K562 (cell line): ENCODE data around the gene SETD5. TPM values are rescaled to one million over a fixed set of nuclear protein-coding genes. Genes with fewer than 3 reads are reported as not detected.
A peak's percentile ranks its signal among the peaks of the same experiment; 100 is the strongest.

Experiments used
- ATAC-seq: fragments of 200-7000 bp; cut with Tn5 transposase; 3 replicates; pipeline ENCODE4 v1.9.1; 2020; ENCODE audit warnings: moderate library complexity
- BruUV-seq: library from RNA; stranded (reverse); fragments of 400-500 nt; replicated peaks from 2 replicates; lab custom pipeline; 2021; lab: Mats Ljungman, UMichigan
- CTCF ChIA-PET: fragments of 300-600 bp; formaldehyde crosslinking; extraction: SDS; loops from one replicate; lab custom pipeline; 2021; ENCODE audit warnings: low intra/inter-chr PET ratio; lab: Yijun Ruan, JAX
- POLR2A ChIA-PET: fragments of 300-600, 350-650 bp; sonication (Branson Sonifier 250); formaldehyde crosslinking; extraction: SDS; loops from one replicate; lab custom pipeline; 2021; ENCODE audit warnings: antibody characterized with exemption, inconsistent platforms; lab: Yijun Ruan, JAX
- DNase-seq, 4 experiments: peaks; one replicate each; pipeline versions ENCODE4 v3.0.0 to v3.0.0-alpha.2; 2011 to 2018; ENCODE audit warnings: low spot score in 3 of 4, mixed read lengths in 3 of 4; ENCODE audit errors: extremely low read depth in 1 of 4
- FAIRE-seq: peaks from 2 replicates; lab custom pipeline; 2011; peaks lifted over from hg19 to GRCh38; lab: Jason Lieb, UNC
- H2AFZ ChIP-seq: 2 replicates; pipeline ENCODE4 v1.6.0; 2011; ENCODE audit warnings: low read depth, low read length, control low read depth, inconsistent platforms
- H3K27ac ChIP-seq: fragments of 200-600 bp; 3 replicates; pipeline ENCODE4 v1.8.0; 2011; ENCODE audit warnings: low read depth, mild to moderate bottlenecking, control low read depth, inconsistent platforms, low read length, moderate library complexity, mixed read lengths; ENCODE audit errors: extremely low read depth
- H3K27me3 ChIP-seq, 2 experiments: fragments of 300-600 bp in 1 of 2; 2 replicates in 1 of 2; 3 replicates in 1 of 2; pipeline versions ENCODE4 v1.6.0 to v1.8.0; 2011; ENCODE audit warnings: inconsistent platforms in 2 of 2, low read length in 2 of 2, mild to moderate bottlenecking in 1 of 2, mixed read lengths in 1 of 2, moderate library complexity in 1 of 2; ENCODE audit not compliant: control insufficient read depth in 2 of 2, insufficient read depth in 2 of 2
- H3K36me3 ChIP-seq: fragments of 300-600 bp; 3 replicates; pipeline ENCODE4 v1.8.0; 2011; ENCODE audit warnings: mild to moderate bottlenecking, low read length, inconsistent platforms; ENCODE audit not compliant: control insufficient read depth, insufficient read depth
- H3K4me1 ChIP-seq, 2 experiments: fragments of 200-600 bp in 1 of 2; replicated peaks in 1 of 2; 2 replicates in 1 of 2; 3 replicates in 1 of 2; pipeline versions ENCODE4 v1.5.1 to v1.8.0; 2011; ENCODE audit warnings: inconsistent platforms in 2 of 2, low read length in 2 of 2, mild to moderate bottlenecking in 1 of 2, mixed read lengths in 1 of 2, moderate library complexity in 1 of 2; ENCODE audit not compliant: control insufficient read depth in 2 of 2, insufficient read depth in 2 of 2
- H3K4me2 ChIP-seq: 2 replicates; pipeline ENCODE4 v1.6.1; 2011; ENCODE audit warnings: low read length, control low read depth, inconsistent platforms, mixed read lengths; ENCODE audit not compliant: insufficient read depth
- H3K4me3 ChIP-seq: fragments of 200-600 bp; sonication (generic), shearing (Covaris generic); 2 replicates; pipeline ENCODE4 v1.5.1; 2016; ENCODE audit warnings: control low read depth, inconsistent platforms
- H3K79me2 ChIP-seq: fragments of 200-600 bp; 3 replicates; pipeline ENCODE4 v1.8.0; 2011; ENCODE audit warnings: low read length, inconsistent platforms; ENCODE audit not compliant: control insufficient read depth, insufficient read depth
- H3K9ac ChIP-seq, 2 experiments: 2 replicates each; pipeline versions ENCODE4 v1.6.0 to v1.6.1; 2011; ENCODE audit warnings: low read depth in 2 of 2, low read length in 2 of 2, control low read depth in 1 of 2, inconsistent platforms in 1 of 2, mild to moderate bottlenecking in 1 of 2, mixed read lengths in 1 of 2; ENCODE audit not compliant: insufficient read depth in 1 of 2
- H3K9me1 ChIP-seq: one replicate; pipeline ENCODE4 v1.6.0; 2011; ENCODE audit warnings: inconsistent platforms, mild to moderate bottlenecking, low read length, moderate library complexity; ENCODE audit not compliant: control insufficient read depth, insufficient read depth
- H3K9me3 ChIP-seq: replicated peaks from 2 replicates; pipeline ENCODE4 v1.5.1; 2011; ENCODE audit warnings: low read depth, low read length, inconsistent platforms; ENCODE audit not compliant: control insufficient read depth, insufficient read depth
- H4K20me1 ChIP-seq: replicated peaks from 2 replicates; pipeline ENCODE4 v1.6.1; 2011; ENCODE audit warnings: low read length, inconsistent platforms, mixed read lengths; ENCODE audit not compliant: control insufficient read depth, insufficient read depth
- BRD9 ChIP-seq: fragments of 450-650 bp; IDR thresholded peaks from 2 replicates; pipeline ENCODE4 v1.6.1; 2018; ENCODE audit warnings: low read depth; ENCODE audit not compliant: partially characterized antibody
- ELF2 ChIP-seq: fragments of 250-450 bp; sonication (Bioruptor Pico); IDR thresholded peaks from 2 replicates; pipeline ENCODE4 v1.5.0; 2021; ENCODE audit warnings: mild to moderate bottlenecking
- GATAD2A ChIP-seq: fragments of 450-650 bp; IDR thresholded peaks from 2 replicates; pipeline ENCODE4 v1.6.1; 2017
- KLF1 ChIP-seq: fragments of 450-650 bp; IDR thresholded peaks from 2 replicates; pipeline ENCODE4 v1.6.1; 2016; ENCODE audit warnings: missing genetic modification characterization, missing compliant biosample characterization
- MCM2 ChIP-seq: fragments of 450-650 bp; IDR thresholded peaks from 2 replicates; pipeline ENCODE4 v1.6.1; 2017; ENCODE audit warnings: low read depth, mild to moderate bottlenecking
- MYNN ChIP-seq, 2 experiments: sonication (generic); formaldehyde crosslinking in 1 of 2; IDR thresholded peaks; 2 replicates each; pipeline versions ENCODE4 v1.5.0 to v1.6.1; 2016 to 2020; ENCODE audit warnings: antibody characterized with exemption in 1 of 2, missing genetic modification reagents in 1 of 2
- OTX1 ChIP-seq: fragments of 450-650 bp; formaldehyde crosslinking; IDR thresholded peaks from 2 replicates; pipeline ENCODE4 v1.4.0; 2022; ENCODE audit warnings: mild to moderate bottlenecking
- PHF20 ChIP-seq: fragments of 450-650 bp; IDR thresholded peaks from 2 replicates; pipeline ENCODE4 v1.6.1; 2018; ENCODE audit not compliant: partially characterized antibody
- POLR2AphosphoS2 ChIP-seq: IDR thresholded peaks from 2 replicates; pipeline ENCODE4 v1.6.1; 2012; ENCODE audit warnings: low read length, improper control_type of control experiment
- POLR2G ChIP-seq: fragments of 200-400 bp; formaldehyde crosslinking; IDR thresholded peaks from 2 replicates; pipeline ENCODE4 v1.6.1; 2017; ENCODE audit warnings: low read depth, mild to moderate bottlenecking, antibody characterized with exemption, low read length, moderate library complexity
- POLR2H ChIP-seq: IDR thresholded peaks from 2 replicates; pipeline ENCODE4 v1.6.1; 2016; ENCODE audit warnings: missing genetic modification characterization, low read depth, mild to moderate bottlenecking, control low read depth, missing compliant biosample characterization, moderate library complexity
- RBFOX2 ChIP-seq: fragments of 200-400 bp; formaldehyde crosslinking; IDR thresholded peaks from 2 replicates; pipeline ENCODE4 v1.6.1; 2017; ENCODE audit warnings: low read depth, mild to moderate bottlenecking, low read length, moderate library complexity
- TBP ChIP-seq: optimal IDR thresholded peaks from 2 replicates; pipeline ENCODE3; 2011; ENCODE audit warnings: low read depth, low read length, improper control_type of control experiment
- ZBTB8A ChIP-seq: fragments of 450-650 bp; IDR thresholded peaks from 2 replicates; pipeline ENCODE4 v1.6.1; 2018; ENCODE audit warnings: mild to moderate bottlenecking, moderate library complexity; ENCODE audit not compliant: partially characterized antibody
- WGBS: fragments of 100-300 bp; shearing (Covaris generic); methylation state at CpG from one replicate; pipeline ENCODE4 v1.1.6; 2016; ENCODE audit warnings: low coverage, mixed read lengths; ENCODE audit not compliant: insufficient coverage; ENCODE audit errors: missing lambda C conversion rate; 5-methylcytosine and 5-hydroxymethylcytosine counted together
- in situ Hi-C: fragments of 300-500 bp; cut with MboI; formaldehyde crosslinking; loops from 4 replicates; pipeline ENCODE4 v1.15.0; 2018; ENCODE audit warnings: inconsistent platforms, mixed read lengths
- intact Hi-C: fragments of 100-400 bp; cut with micrococcal nuclease; formaldehyde crosslinking; loops from 2 replicates; pipeline ENCODE4 v1.14.2; 2022
- polyA plus RNA-seq, 8 experiments: library from polyadenylated mRNA; depleted of rRNA in 4 of 8; stranded (reverse) in 5 of 8; unstranded in 3 of 8; fragments of >200 nt; fragmentation: Nextera tagmentation in 2 of 8; fragmentation: Illumina TruSeq in 1 of 8; extraction: Ambion mirVana in 2 of 8; extraction: Trizol in 1 of 8; gene quantifications; 2 replicates each; pipeline versions ENCODE4 v1.2.1 to v1.2.3, GENCODE V29; 2011 to 2014; ENCODE audit warnings: inconsistent platforms in 1 of 8, missing spikeins in 1 of 8
- total RNA-seq, 7 experiments: library from RNA; depleted of rRNA in 6 of 7; stranded (reverse); fragments of >200 nt in 6 of 7; fragmentation: Illumina TruSeq in 2 of 7; extraction: Trizol in 2 of 7; gene quantifications; 2 replicates each; pipeline versions ENCODE4 v1.2.1 to v1.2.3, GENCODE V29; 2011 to 2021; ENCODE audit warnings: low replicate concordance in 1 of 7
- TF ChIP-seq, protein P1 (sequence below): fragments of 250-450 bp; sonication (Bioruptor Pico); IDR thresholded peaks from 2 replicates; pipeline ENCODE4 v1.5.1; 2021; ENCODE audit warnings: mild to moderate bottlenecking
- TF ChIP-seq, protein P2 (sequence below): fragments of 250-450 bp; sonication (Bioruptor Pico); IDR thresholded peaks from 2 replicates; pipeline ENCODE4 v1.4.0; 2020; ENCODE audit warnings: mild to moderate bottlenecking, moderate library complexity
- TF ChIP-seq, protein P3 (sequence below): fragments of 450-650 bp; IDR thresholded peaks from 2 replicates; pipeline ENCODE4 v1.6.1; 2016; ENCODE audit warnings: missing biosample characterization, missing genetic modification characterization
- TF ChIP-seq, protein P4 (sequence below): fragments of 250-450 bp; sonication (Bioruptor Pico); IDR thresholded peaks from 2 replicates; pipeline ENCODE4 v1.6.1; 2021; ENCODE audit warnings: mild to moderate bottlenecking

The SETD5 gene
- total and polyA plus RNA-seq, 9 of the 15 experiments (the other 6 are each of a cell fraction or from before 2014, with no cell fraction given): 20.8 to 135 (median 87.2) TPM

- FAIRE-seq (no peak), ATAC-seq (peak; percentile 17), DNase-seq (no peak)
- Histone ChIP-seq H2AFZ (no peak overlapping the region), H3K27me3 (no peaks in the 10 kb centered on the region), H3K9me1 (no peaks in the 10 kb centered on the region), H3K4me2 (no peak overlapping the region), H4K20me1 (no peaks in the 10 kb centered on the region; the same call in 1 of the 2 replicates), H3K79me2 (peaks cover 43% of the 10 kb centered on the region), H3K4me3 (no peak overlapping the region), H3K36me3 (peaks cover 97% of the 10 kb centered on the region), H3K27ac (peak overlapping the region; percentile 27; the same call in 2 of the 3 replicates), H3K9me3 (no peaks in the 10 kb centered on the region), H3K9ac (no peak overlapping the region), H3K4me1 (no peaks in the 10 kb centered on the region)
- WGBS: 89% methylated on average over 2 of the region's 2 CpGs
- in situ Hi-C loops (no loop called here), intact Hi-C loops (loop anchor here (5.0 kb wide), 1 partner anchor 35 kb away; no protein-coding TSS in a partner anchor)
- ChIA-PET POLR2A (interaction anchor here (1.5 to 1.8 kb wide), 2 partner anchors 10 to 15 kb away, joined by 3 to 12 read pairs; partner anchors contain the start of gene SETD5), CTCF (no interaction called here)
- no TSS peak for BruUV-seq
- TF ChIP-seq, protein P1, sequence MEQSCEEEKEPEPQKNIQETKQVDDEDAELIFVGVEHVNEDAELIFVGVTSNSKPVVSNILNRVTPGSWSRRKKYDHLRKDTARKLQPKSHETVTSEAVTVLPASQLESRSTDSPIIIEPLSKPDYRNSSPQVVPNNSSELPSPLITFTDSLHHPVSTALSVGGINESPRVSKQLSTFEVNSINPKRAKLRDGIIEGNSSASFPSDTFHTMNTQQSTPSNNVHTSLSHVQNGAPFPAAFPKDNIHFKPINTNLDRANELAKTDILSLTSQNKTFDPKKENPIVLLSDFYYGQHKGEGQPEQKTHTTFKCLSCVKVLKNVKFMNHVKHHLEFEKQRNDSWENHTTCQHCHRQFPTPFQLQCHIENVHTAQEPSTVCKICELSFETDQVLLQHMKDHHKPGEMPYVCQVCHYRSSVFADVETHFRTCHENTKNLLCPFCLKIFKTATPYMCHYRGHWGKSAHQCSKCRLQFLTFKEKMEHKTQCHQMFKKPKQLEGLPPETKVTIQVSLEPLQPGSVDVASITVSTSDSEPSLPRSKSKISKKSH (CRISPR knock-in tag): 0 out of 2 replicates have a peak, but pooled peaks have one; percentile 41
- TF ChIP-seq, protein P2, sequence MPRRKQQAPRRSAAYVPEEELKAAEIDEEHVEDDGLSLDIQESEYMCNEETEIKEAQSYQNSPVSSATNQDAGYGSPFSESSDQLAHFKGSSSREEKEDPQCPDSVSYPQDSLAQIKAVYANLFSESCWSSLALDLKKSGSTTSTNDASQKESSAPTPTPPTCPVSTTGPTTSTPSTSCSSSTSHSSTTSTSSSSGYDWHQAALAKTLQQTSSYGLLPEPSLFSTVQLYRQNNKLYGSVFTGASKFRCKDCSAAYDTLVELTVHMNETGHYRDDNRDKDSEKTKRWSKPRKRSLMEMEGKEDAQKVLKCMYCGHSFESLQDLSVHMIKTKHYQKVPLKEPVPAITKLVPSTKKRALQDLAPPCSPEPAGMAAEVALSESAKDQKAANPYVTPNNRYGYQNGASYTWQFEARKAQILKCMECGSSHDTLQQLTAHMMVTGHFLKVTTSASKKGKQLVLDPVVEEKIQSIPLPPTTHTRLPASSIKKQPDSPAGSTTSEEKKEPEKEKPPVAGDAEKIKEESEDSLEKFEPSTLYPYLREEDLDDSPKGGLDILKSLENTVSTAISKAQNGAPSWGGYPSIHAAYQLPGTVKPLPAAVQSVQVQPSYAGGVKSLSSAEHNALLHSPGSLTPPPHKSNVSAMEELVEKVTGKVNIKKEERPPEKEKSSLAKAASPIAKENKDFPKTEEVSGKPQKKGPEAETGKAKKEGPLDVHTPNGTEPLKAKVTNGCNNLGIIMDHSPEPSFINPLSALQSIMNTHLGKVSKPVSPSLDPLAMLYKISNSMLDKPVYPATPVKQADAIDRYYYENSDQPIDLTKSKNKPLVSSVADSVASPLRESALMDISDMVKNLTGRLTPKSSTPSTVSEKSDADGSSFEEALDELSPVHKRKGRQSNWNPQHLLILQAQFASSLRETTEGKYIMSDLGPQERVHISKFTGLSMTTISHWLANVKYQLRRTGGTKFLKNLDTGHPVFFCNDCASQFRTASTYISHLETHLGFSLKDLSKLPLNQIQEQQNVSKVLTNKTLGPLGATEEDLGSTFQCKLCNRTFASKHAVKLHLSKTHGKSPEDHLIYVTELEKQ (CRISPR knock-in tag): no peak
- TF ChIP-seq POLR2AphosphoS2 (peak; percentile 29; the same call in 1 of the 2 replicates), ZBTB8A (no peak), ELF2 (no peak), BRD9 (no peak), OTX1 (CRISPR knock-in tag) (no peak), PHF20 (no peak), MYNN (IDR thresholded peaks at IDR 0.05) (peak; percentile 42; the same call in 1 of the 2 replicates), MYNN (CRISPR knock-in tag; IDR thresholded peaks at IDR 0.05) (no peak), TBP (no peak), KLF1 (tag) (no peak), GATAD2A (no peak), RBFOX2 (0 out of 2 replicates have a peak, but pooled peaks have one; percentile 45), MCM2 (no peak), POLR2G (peak; percentile 64), POLR2H (peak; percentile 25; the same call in 1 of the 2 replicates)
- TF ChIP-seq, protein P3, sequence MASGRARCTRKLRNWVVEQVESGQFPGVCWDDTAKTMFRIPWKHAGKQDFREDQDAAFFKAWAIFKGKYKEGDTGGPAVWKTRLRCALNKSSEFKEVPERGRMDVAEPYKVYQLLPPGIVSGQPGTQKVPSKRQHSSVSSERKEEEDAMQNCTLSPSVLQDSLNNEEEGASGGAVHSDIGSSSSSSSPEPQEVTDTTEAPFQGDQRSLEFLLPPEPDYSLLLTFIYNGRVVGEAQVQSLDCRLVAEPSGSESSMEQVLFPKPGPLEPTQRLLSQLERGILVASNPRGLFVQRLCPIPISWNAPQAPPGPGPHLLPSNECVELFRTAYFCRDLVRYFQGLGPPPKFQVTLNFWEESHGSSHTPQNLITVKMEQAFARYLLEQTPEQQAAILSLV (tag): no peak
- TF ChIP-seq, protein P4, sequence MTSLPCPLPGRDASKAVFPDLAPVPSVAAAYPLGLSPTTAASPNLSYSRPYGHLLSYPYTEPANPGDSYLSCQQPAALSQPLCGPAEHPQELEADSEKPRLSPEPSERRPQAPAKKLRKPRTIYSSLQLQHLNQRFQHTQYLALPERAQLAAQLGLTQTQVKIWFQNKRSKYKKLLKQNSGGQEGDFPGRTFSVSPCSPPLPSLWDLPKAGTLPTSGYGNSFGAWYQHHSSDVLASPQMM (CRISPR knock-in tag): no peak
Observed at GRCh38 chr3:9387322-9387655, 10.1 kb upstream of the SETD5 start.
